ENCODE data around the gene BTBD18.

DNA sequence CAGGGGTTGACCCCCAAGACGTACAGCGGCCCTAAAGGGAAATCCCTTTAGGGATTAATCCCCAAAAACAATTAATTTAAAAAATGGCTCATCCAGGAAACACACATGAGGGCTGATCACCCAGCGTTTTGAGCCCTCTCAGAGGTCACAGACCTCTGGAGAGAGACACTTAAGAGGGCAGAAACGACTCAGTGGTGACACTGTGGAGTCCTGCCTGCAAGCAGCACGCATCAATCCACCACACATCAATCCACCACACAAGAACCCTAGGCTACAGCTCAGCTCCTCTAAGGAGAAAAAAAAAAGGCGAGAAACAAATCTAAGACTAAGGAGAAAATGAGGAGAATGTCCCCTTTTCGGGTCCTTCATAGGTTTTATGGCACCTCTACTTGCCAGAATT lies 22.8 kb downstream of the BTBD18 start:
- TF ChIP-seq POLR2AphosphoS5 (IDR thresholded peaks at IDR 0.05), result no peak
- no peak for TF ChIP-seq POLR2A (IDR thresholded peaks at IDR 0.05)
- TF ChIP-seq, protein P1, sequence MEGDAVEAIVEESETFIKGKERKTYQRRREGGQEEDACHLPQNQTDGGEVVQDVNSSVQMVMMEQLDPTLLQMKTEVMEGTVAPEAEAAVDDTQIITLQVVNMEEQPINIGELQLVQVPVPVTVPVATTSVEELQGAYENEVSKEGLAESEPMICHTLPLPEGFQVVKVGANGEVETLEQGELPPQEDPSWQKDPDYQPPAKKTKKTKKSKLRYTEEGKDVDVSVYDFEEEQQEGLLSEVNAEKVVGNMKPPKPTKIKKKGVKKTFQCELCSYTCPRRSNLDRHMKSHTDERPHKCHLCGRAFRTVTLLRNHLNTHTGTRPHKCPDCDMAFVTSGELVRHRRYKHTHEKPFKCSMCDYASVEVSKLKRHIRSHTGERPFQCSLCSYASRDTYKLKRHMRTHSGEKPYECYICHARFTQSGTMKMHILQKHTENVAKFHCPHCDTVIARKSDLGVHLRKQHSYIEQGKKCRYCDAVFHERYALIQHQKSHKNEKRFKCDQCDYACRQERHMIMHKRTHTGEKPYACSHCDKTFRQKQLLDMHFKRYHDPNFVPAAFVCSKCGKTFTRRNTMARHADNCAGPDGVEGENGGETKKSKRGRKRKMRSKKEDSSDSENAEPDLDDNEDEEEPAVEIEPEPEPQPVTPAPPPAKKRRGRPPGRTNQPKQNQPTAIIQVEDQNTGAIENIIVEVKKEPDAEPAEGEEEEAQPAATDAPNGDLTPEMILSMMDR (IDR thresholded peaks at IDR 0.05), result no peak
- no peak for TF ChIP-seq EP300 (IDR thresholded peaks at IDR 0.05)
